ENCODE measurements around the gene GALK1. TPM values are rescaled to one million over a fixed set of nuclear protein-coding genes. Genes with fewer than 3 reads are reported as not detected.

Gene GALK1
- total and polyA plus RNA-seq, 2 donors (not counting 1 experiment from before 2014, with no cell fraction given), result 10.2 to 62.8 TPM

DNA sequence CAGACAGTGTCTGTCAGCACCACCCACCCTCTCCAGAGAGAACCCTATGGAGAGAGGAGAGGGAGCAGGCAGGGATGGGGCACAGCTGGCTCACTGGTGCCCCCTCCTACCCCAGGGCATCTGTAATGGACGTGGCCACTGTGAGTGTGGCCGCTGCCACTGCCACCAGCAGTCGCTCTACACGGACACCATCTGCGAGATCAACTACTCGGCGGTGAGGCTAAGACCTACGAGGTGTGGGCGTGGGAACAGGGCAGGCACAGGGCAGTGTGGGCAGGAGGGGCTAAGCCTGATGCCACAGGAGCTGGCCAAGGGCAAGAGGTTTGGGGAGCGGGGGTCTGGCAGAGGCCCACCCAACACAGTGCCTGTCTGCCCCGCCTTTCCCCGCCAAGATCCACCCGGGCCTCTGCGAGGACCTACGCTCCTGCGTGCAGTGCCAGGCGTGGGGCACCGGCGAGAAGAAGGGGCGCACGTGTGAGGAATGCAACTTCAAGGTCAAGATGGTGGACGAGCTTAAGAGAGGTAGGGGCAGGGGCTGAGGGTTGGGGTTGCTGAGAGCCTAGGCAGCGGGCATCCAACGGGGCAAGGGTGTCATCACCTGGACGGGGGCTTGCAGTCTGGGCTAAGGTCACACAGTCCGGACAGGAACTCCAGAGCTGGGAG lies 28.7 kb downstream of the GALK1 start:
- Histone ChIP-seq H3K27ac (ENCODE audit: insufficient read depth, low read length) (no peak overlapping the region), H3K9me3 (ENCODE audit: control insufficient read depth, insufficient read depth, low read depth, low read length) (no peaks in the 10 kb centered on the region), H3K9ac (ENCODE audit: insufficient read depth, low read length) (no peak overlapping the region), H3K4me2 (ENCODE audit: extremely low read depth, insufficient read depth, low read length) (no peak overlapping the region), H3K36me3 (ENCODE audit: control insufficient read depth, insufficient read depth, low read length) (no peaks in the 10 kb centered on the region), H3K4me1 (ENCODE audit: control insufficient read depth, extremely low read depth, insufficient read depth, low read length) (no peaks in the 10 kb centered on the region), H3K27me3 (ENCODE audit: control insufficient read depth, insufficient read depth, low read length) (no peaks in the 10 kb centered on the region), H4K20me1 (ENCODE audit: control insufficient read depth, extremely low read depth, insufficient read depth, low read length) (no peaks in the 10 kb centered on the region), H2AFZ (ENCODE audit: low read length) (no peak overlapping the region), H3K79me2 (ENCODE audit: control insufficient read depth, insufficient read depth, low read length) (no peaks in the 10 kb centered on the region), H3K4me3 (replicated peaks in 1 of 4; ENCODE audit: control extremely low read depth in 1 of 4, insufficient read depth in 1 of 4, low read depth in 3 of 4, low read length in 4 of 4) (no peak overlapping the region)
- no peak for TF ChIP-seq EZH2 (IDR thresholded peaks at IDR 0.05; ENCODE audit: low read length, missing control alignments)
- TF ChIP-seq, protein P1, sequence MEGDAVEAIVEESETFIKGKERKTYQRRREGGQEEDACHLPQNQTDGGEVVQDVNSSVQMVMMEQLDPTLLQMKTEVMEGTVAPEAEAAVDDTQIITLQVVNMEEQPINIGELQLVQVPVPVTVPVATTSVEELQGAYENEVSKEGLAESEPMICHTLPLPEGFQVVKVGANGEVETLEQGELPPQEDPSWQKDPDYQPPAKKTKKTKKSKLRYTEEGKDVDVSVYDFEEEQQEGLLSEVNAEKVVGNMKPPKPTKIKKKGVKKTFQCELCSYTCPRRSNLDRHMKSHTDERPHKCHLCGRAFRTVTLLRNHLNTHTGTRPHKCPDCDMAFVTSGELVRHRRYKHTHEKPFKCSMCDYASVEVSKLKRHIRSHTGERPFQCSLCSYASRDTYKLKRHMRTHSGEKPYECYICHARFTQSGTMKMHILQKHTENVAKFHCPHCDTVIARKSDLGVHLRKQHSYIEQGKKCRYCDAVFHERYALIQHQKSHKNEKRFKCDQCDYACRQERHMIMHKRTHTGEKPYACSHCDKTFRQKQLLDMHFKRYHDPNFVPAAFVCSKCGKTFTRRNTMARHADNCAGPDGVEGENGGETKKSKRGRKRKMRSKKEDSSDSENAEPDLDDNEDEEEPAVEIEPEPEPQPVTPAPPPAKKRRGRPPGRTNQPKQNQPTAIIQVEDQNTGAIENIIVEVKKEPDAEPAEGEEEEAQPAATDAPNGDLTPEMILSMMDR (conservative IDR thresholded peaks at IDR 0.05 in 1 of 2, IDR thresholded peaks at IDR 0.05 in 1 of 2; ENCODE audit: low read depth in 1 of 2, low read length in 2 of 2), result no peak
- DNase-seq (ENCODE audit: low read depth in 2 of 2), result no peak

DNA sequence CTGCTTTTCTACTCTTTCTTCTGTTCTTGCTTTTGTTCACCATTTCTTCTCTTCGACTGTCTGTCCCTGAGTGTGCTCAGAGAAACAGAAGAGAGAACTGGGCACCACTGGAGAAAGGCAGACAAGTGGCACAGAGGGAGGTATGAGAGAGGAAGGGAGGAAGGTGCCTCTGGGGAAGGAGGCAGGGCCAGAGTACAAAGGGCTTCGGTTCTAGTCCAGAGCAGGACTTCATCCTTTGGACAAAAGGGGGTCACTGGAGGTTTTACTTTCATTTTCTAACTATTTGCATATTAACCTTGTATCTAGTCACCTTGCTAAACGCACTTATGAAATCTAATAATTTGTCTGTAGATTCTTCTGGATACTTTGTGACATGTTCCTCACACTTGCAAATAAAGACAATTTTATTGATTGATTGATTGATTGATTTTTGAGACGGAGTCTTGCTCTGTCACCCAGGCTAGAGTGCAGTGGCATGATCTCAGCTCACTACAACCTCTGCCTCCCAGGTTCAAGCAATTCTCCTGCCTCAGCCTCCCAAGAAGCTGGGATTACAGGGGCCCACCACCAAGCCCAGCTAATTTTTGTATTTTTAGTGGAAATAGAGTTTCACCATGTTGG lies 30.2 kb downstream of the GALK1 start:
- Histone ChIP-seq H4K20me1 (ENCODE audit: control insufficient read depth, extremely low read depth, insufficient read depth, low read length) (no peaks in the 10 kb centered on the region), H2AFZ (ENCODE audit: low read length) (peak overlapping the region; percentile 59), H3K9me3 (ENCODE audit: control insufficient read depth, insufficient read depth, low read depth, low read length) (no peaks in the 10 kb centered on the region), H3K9ac (ENCODE audit: insufficient read depth, low read length) (no peak overlapping the region), H3K4me3 (replicated peaks in 1 of 4; ENCODE audit: control extremely low read depth in 1 of 4, insufficient read depth in 1 of 4, low read depth in 3 of 4, low read length in 4 of 4) (no peak overlapping the region), H3K79me2 (ENCODE audit: control insufficient read depth, insufficient read depth, low read length) (no peaks in the 10 kb centered on the region), H3K36me3 (ENCODE audit: control insufficient read depth, insufficient read depth, low read length) (no peaks in the 10 kb centered on the region), H3K4me2 (ENCODE audit: extremely low read depth, insufficient read depth, low read length) (peak overlapping the region; percentile 32), H3K27ac (ENCODE audit: insufficient read depth, low read length) (no peak overlapping the region), H3K4me1 (ENCODE audit: control insufficient read depth, extremely low read depth, insufficient read depth, low read length) (no peaks in the 10 kb centered on the region), H3K27me3 (ENCODE audit: control insufficient read depth, insufficient read depth, low read length) (no peaks in the 10 kb centered on the region)
- TF ChIP-seq, protein P1 (conservative IDR thresholded peaks at IDR 0.05 in 1 of 2, IDR thresholded peaks at IDR 0.05 in 1 of 2; ENCODE audit: low read depth in 1 of 2, low read length in 2 of 2), result no peak
- no peak for TF ChIP-seq EZH2 (IDR thresholded peaks at IDR 0.05; ENCODE audit: low read length, missing control alignments)
- DNase-seq (ENCODE audit: low read depth in 2 of 2), result no peak

- Histone ChIP-seq H3K9me3 (ENCODE audit: control insufficient read depth, insufficient read depth, low read depth, low read length) (no peaks in the 10 kb centered on the region), H3K4me3 (replicated peaks in 1 of 4; ENCODE audit: control extremely low read depth in 1 of 4, insufficient read depth in 1 of 4, low read depth in 3 of 4, low read length in 4 of 4) (no peak overlapping the region), H3K27ac (ENCODE audit: insufficient read depth, low read length) (no peak overlapping the region), H3K79me2 (ENCODE audit: control insufficient read depth, insufficient read depth, low read length) (no peaks in the 10 kb centered on the region), H4K20me1 (ENCODE audit: control insufficient read depth, extremely low read depth, insufficient read depth, low read length) (no peaks in the 10 kb centered on the region), H3K36me3 (ENCODE audit: control insufficient read depth, insufficient read depth, low read length) (no peaks in the 10 kb centered on the region), H3K27me3 (ENCODE audit: control insufficient read depth, insufficient read depth, low read length) (no peaks in the 10 kb centered on the region), H3K9ac (ENCODE audit: insufficient read depth, low read length) (no peak overlapping the region), H2AFZ (ENCODE audit: low read length) (no peak overlapping the region), H3K4me1 (ENCODE audit: control insufficient read depth, extremely low read depth, insufficient read depth, low read length) (no peaks in the 10 kb centered on the region), H3K4me2 (ENCODE audit: extremely low read depth, insufficient read depth, low read length) (no peak overlapping the region)
- no peak for DNase-seq (ENCODE audit: low read depth in 2 of 2)
- TF ChIP-seq, protein P1 (conservative IDR thresholded peaks at IDR 0.05 in 1 of 2, IDR thresholded peaks at IDR 0.05 in 1 of 2; ENCODE audit: low read depth in 1 of 2, low read length in 2 of 2), result no peak
- TF ChIP-seq EZH2 (IDR thresholded peaks at IDR 0.05; ENCODE audit: low read length, missing control alignments), result no peak
Observed at GRCh38 chr17:75733471-75733870, 31.5 kb downstream of the GALK1 start.
